Medulla oblongata (tissue), 1 donor: Measurements from ENCODE around the gene DUSP11.
A peak's percentile ranks its signal among the peaks of the same experiment; 100 is the strongest.
"Not testable (repeated sequence)": the region's sequence is repeated elsewhere in the genome, so short reads cannot be mapped to it uniquely, and the experiment has no call there.

Source experiments
- DNase-seq: peaks from one replicate; pipeline ENCODE4 v3.0.0-alpha.2; 2015; ENCODE audit errors: extremely low spot score

Gene DUSP11

DNA sequence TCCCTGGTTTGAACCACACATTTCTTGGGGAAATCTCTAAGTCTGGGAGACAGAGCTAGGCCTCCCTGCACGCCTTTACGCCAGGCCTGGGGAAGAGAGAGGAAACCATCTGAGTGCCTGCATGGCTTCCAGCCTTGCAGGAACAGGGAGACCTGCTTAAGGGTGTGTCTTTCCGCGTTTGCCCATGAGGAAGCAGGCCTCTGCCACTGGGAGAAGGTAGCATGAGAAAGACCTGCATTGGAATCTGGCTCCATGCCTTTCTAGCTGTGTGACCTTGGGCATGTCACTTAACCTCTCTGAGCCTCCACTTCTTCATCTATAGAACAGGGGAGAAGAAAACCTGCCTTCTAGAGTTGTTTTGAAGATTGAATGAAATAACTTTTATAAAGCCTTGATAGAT, 62.2 kb downstream of the DUSP11 start:
- not testable (repeated sequence) for DNase-seq

DNA sequence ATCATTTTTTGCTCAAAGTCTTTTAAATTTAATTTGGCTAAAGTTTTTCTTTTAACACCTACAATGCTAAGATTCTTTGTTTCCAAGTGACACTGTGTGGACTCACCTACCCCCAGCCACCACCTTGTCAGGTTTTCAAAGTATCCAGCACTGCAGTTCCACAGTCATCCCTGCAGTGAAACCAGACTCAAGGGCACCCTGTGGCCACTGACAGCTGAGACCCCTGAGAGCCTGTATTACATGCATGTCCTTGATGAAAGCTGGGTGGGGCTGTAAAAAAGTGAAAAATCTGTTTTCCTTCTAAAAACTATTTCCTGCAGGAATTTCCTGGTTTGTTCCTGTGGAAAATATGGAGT, 62.7 kb downstream of the DUSP11 start:
- no peak for DNase-seq

DNA sequence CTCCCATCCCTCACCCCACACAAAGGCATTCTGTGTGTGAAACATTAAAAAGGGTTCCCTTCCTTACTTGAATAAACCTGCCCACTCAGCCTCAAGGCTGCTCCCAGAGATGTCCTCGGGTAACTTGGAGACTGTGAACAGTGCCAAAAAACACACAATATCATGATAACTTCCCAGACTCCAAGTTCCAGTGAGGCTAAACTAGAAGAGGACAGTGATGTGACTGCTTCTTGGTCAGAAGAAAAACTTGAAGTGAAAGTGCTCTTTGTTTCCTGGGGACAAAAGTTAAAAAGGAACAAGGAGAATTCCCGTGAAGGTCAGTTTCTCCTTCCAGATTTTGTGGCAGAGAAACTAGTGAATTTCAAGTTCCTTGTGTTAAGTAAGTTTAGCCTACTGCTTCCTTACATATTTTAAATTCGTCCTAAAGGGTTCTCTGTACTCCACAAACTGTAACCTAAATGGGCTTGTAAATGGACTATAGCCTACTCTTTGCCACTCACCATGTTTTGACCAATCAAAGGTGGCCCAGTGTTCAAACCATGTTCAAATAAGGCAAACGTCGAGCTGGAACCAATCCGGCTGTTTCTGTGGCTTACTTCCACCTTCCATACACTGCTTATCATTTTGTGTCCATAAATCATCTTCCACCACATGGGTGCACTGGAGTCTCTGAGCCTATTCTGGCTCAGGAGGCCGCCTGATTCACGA, 63.2 kb downstream of the DUSP11 start:
- peak; percentile 67 for DNase-seq

DNA sequence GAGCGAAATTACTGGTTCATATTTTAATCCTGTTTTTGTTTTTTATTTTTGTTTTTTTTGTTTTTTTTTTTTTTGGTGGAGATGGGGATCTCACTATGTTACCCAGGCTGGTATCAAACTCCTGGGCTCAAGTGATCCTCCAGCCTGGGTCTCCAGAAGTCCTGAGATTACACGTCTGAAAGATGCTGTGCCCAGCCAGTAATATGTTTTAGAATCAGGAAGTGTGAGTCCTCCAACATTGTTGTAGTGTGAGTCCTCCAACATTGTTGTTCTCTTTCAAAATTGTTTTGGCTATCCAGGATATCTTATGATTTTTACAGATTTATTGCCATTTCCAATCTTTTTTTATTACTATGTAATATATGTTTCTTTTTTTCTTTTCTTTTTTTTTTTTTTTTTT, 65.8 kb downstream of the DUSP11 start:
- DNase-seq: no peak
